Epidermal melanocyte (primary cell): ENCODE results near the gene FHIT.
"Not testable (repeated sequence)": the region's sequence is repeated elsewhere in the genome, so short reads cannot be mapped to it uniquely, and the experiment has no call there.

Source experiments
- DNase-seq: peaks from one replicate; pipeline ENCODE4 v3.0.0; 2011; ENCODE audit warnings: low spot score; ENCODE audit not compliant: insufficient read length

The FHIT gene

GRCh38 chr3:61065451-61066011 lies 185.7 kb downstream of the FHIT start:
- no peak for DNase-seq

GRCh38 chr3:61061092-61061723 lies 190.0 kb downstream of the FHIT start:
- no peak for DNase-seq

DNA sequence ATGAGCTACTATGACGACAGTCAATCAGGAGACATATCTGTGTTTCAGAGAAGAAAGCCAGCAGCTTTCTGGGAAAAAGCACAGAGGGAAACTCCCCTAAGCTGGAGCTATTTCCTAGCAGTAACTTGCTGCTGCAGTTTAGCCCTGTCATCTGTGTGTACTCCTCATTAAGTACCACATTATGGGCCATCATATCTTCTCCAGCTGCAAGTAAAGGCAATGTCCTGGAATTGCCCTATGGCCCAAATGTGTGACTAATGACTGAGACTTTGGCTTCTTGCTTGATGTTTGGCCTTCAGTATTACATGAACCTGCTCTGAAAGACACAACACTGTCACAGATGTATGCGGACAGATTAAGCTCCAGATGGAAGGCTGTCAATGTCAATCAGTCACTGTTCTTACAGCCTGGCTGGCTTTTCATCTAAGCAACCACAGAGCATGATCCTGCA lies 190.8 kb downstream of the FHIT start:
- DNase-seq: no peak

GRCh38 chr3:61058836-61059235 lies 192.4 kb downstream of the FHIT start:
- no peak for DNase-seq

DNA sequence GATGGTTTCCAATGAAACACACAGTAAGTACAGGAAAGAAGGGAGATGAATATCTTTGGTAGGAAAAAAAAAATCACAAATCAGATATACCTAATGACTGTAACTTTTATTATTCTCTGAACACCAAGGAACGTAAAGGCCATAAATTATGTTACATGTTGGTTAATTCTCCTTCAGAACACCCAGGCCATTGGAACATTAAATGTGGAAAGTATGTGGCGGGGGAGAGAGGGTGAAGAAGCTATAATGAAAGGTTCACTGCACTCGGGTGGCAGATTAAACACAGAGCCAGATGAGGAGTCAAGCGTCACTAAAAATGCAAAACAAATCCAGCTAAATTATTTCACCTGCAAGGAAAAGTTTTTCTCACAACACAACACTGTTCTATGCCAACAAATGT lies 193.8 kb downstream of the FHIT start:
- DNase-seq: no peak

DNA sequence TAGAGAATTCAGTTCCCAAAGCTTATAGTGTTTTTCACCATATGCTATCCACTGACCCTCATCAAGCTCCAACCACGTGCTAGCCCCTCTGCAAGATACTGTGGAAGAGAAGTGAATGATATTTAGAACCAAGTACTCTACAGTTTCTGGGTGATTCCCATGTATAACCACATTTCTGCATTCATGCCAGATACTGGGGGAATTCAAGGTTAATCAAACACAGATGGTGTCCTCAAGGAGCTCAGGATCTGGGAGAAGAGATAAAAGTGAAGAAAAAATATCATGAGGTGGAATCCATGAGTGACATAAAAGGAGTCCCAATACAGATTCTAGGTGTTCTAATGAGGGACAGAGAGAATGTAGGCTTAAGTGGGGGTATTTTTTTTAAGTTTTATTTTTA lies 195.8 kb downstream of the FHIT start:
- no peak for DNase-seq

GRCh38 chr3:61053781-61054496 lies 197.3 kb downstream of the FHIT start:
- DNase-seq: no peak

DNA sequence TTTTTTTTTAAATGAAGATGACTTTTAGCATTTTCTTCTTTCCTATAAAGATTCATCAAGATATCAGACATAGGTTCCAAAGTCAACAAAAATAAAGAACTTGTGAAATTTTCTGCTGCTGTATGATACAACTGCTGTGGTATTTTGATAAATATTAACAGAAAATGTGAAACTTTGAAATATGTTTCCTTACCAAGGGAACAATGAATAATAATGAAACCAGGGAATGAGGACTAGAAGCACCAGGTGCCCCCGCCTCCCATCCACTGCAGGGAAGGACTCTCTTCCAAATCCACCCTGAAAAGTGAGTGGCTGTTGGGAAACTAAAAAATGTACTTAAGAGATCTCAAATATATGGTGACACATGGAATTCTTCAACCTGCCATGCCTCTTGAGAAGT lies 198.4 kb downstream of the FHIT start:
- DNase-seq: no peak

DNA sequence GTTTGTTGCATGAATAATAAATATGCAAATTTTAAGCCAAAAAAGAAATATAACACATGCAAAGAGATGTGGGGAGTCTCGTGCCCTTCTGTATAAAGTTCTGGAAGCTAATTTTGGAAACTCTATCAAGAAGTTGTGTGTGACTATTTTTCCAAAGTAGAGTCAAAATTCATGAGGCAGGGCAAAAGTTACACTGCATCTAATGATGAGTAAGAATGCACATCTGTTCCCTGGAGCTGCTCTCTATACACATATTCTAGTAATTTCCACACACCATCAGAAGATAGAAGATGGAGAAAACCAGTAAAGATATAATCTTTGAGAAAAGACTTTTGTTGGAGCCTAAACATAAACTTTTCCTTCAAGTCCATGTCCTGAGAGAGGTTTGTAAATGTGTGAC lies 199.6 kb downstream of the FHIT start:
- DNase-seq: no peak

- DNase-seq: not testable (repeated sequence)
These were observed 206.1 kb downstream of the FHIT start for GRCh38 chr3:61045169-61045568.

GRCh38 chr3:61043156-61043555 lies 208.1 kb downstream of the FHIT start:
- no peak for DNase-seq

DNA sequence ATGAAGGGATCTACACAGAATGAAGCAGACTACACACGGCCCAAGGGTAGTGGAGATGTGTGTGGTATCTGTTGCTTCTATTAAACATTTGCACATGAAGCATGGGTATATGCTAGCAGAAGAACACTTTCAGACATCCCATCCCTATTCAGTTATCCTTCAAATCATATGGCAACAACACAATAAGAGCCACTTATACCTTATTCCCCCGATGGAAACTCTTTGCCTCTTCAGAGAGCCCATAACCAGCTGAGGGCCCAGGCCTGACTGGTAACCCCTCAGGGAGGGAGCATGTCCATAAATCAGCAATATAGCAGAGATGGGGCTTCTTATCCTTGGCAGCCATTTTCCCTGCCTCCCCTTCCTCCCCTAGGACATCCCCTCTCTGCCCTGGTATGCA lies 210.6 kb downstream of the FHIT start:
- DNase-seq: no peak

DNA sequence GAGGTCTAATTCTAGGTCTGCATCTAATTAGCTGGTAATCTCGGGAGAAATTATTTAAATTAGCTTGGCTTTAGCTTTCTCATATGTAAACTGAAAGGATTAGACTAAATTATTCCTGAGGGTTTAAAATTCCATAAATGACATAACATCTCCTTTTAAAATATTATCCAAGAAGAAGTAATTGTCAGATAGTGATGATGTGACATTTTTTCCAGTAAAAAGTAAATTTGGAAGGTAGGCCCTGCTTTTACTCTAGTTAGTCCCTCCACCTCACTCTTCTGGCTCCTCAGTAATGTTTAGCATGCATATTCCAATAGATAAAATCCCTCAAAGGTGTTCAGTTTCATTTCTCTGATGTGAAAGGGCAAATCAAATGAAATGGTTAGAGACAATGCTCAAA lies 215.7 kb downstream of the FHIT start:
- no peak for DNase-seq

- no peak for DNase-seq
These were observed 218.3 kb downstream of the FHIT start for GRCh38 chr3:61032991-61033390.

GRCh38 chr3:61031503-61031902 lies 219.7 kb downstream of the FHIT start:
- DNase-seq: no peak

DNA sequence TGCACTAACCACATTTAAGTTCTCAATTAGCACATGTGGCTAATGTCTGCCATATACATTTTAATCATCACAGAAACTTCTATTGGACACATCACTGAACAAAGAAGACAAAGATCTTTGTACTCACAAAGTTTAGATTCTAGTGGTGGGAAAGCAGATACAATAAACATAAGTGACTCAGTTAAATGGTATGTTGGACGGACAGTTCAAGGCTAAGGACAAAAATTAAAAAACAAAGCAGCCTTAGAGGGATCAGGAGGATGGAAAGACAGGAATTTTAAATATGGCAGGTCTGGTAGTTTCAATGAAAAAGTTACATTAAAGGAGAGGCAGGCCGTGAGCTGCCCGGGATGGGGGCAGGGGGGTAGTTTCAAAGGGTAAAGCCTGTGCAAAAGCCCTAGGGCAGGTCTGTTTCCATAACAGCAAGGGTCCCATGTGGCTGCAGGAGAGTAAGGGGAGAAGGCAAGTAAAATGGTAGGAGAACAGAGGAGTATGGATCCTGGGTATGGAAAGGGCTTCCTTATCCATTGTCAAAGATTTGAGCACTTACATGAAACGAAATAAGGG lies 220.7 kb downstream of the FHIT start:
- no peak for DNase-seq

DNA sequence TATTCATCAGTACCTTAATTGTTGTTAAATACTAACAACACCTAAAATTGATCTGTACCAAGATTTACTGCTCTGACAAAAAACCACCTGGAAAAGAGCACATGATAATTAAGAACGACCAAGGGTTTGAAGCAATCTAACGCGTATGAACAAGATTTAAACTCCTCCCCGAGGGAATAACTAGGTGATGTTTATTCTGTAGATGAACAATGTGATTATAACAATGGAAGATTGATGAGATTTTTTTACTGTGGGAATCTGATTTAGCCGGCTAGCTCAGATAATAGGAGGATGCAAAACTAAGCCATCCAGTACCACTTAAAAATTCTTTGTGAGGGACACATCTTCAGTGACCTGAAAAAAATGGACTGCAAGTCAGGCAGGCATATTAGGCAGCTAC lies 222.1 kb downstream of the FHIT start:
- no peak for DNase-seq

DNA sequence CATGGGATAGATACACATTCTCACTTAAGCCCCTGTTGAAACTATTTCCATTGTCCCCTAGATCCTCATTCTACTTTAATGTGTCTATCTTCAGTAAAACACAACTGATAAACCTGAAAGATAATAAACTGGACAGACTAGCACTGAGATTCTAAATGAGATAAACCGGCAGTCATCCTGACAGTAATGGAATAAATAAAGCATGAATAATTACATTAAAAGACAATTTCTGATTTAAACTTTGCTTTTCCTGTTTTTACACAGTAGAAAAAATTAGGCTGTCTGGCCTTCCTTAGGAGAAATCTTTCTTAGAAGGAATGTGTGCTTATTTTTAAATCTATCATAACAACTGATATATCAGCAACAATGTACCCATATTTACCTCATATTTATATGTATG lies 232.4 kb downstream of the FHIT start:
- DNase-seq: no peak

DNA sequence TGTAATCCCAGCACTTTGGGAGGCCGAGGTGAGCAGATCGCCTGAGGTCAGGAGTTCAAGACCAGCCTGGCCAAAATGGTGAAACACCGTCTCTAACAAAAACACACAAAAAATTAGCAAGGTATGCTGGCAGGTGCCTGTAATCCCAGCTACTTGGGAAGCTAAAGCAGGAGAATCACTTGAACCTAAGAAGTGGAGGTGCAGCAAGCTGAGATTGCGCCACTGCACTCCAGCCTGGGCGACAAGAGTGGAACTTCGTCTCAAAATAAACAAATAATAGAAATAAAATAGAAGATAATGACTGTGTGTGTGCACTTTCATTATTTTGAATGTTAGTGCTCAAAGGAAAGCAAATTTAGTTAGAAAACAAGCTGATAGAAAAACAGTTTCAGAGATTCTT lies 234.2 kb downstream of the FHIT start:
- not testable (repeated sequence) for DNase-seq

GRCh38 chr3:61015859-61016258 lies 235.4 kb downstream of the FHIT start:
- DNase-seq: no peak

DNA sequence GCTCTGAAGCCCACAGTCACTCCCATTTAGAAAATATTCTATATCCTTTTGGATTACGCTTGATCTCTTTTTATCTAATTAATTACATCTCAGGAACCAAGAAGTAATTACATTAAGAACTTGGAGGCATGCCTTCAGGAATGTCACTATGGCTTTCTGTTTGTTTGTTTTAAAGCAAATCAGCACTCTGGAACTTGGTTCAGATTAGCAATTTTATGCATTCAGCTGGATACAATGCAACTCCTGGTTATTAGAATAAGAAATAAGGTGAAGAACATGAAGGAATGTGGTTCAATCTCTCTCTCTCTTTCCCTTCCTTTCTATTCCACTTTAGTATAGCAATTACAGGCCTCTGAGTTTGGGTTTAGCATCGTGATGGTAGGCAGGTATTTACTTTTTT lies 235.8 kb downstream of the FHIT start:
- DNase-seq: no peak

- no peak for DNase-seq
These were observed 242.3 kb downstream of the FHIT start for GRCh38 chr3:61008998-61009380.
